Kidney (tissue), 14 donors: Measurements from ENCODE around the gene CNGA4. TPM values are rescaled to one million over a fixed set of nuclear protein-coding genes. Genes with fewer than 3 reads are reported as not detected.

Source experiments
- DNase-seq, 5 donors: peaks; one replicate each; pipeline ENCODE4 v3.0.0-alpha.2; 2013 to 2020
- FAIRE-seq: peaks from 2 replicates; lab custom pipeline; 2012; peaks lifted over from hg19 to GRCh38; lab: Jason Lieb, UNC
- H3K27ac ChIP-seq, 2 donors: one replicate each; pipeline ENCODE4 v1.7.0; 2013; ENCODE audit warnings: low read depth in 2 of 2, low read length in 2 of 2, inconsistent platforms in 1 of 2
- H3K27me3 ChIP-seq: one replicate; pipeline ENCODE4 v1.7.1; 2013; ENCODE audit warnings: low read length, inconsistent platforms; ENCODE audit not compliant: control insufficient read depth, insufficient read depth
- H3K36me3 ChIP-seq, 3 donors: one replicate each; pipeline versions ENCODE4 v1.7.0 to v1.7.1; 2013; ENCODE audit warnings: low read length in 3 of 3, control low read depth in 1 of 3, inconsistent platforms in 1 of 3; ENCODE audit not compliant: insufficient read depth in 3 of 3, control insufficient read depth in 2 of 3
- H3K4me1 ChIP-seq, 3 donors: one replicate each; pipeline versions ENCODE4 v1.7.0 to v1.7.1; 2013; ENCODE audit warnings: low read length in 3 of 3, inconsistent platforms in 1 of 3, low read depth in 1 of 3; ENCODE audit not compliant: control insufficient read depth in 2 of 3, insufficient read depth in 2 of 3
- H3K4me3 ChIP-seq, 3 donors: one replicate each; pipeline versions ENCODE4 v1.7.0 to v1.8.1; 2013; ENCODE audit warnings: low read length in 3 of 3, control low read depth in 1 of 3, inconsistent platforms in 1 of 3
- H3K9ac ChIP-seq, 3 donors: one replicate each; pipeline versions ENCODE4 v1.7.0 to v1.7.1; 2013; ENCODE audit warnings: low read length in 3 of 3, control low read depth in 1 of 3, inconsistent platforms in 1 of 3
- H3K9me3 ChIP-seq, 3 donors: one replicate each; pipeline versions ENCODE4 v1.7.0 to v1.7.1; 2013; ENCODE audit warnings: low read length in 3 of 3, control low read depth in 1 of 3, inconsistent platforms in 1 of 3; ENCODE audit not compliant: control insufficient read depth in 2 of 3, insufficient read depth in 1 of 3
- intact Hi-C: fragments of 100-400 bp; cut with DNase I; formaldehyde crosslinking; loops from one replicate; pipeline ENCODE4 v1.11.1; 2022
- polyA plus RNA-seq: library from polyadenylated mRNA; stranded (reverse); fragments of 350-450 nt; fragmentation: Illumina TruSeq; extraction: RNeasy Lipid Tissue Mini Kit (QIAGEN cat#74804); gene quantifications from one replicate; pipeline ENCODE4 v1.2.3, GENCODE V29; 2014; ENCODE audit warnings: low read depth, low replicate concordance; ENCODE audit not compliant: insufficient read depth
- total RNA-seq: library from RNA; stranded (reverse); fragmentation: NEBNext Ultra II Directional; extraction: Animal tissue kit (Norgen Biotek cat#: 25700); gene quantifications from one replicate; pipeline ENCODE4 v1.2.1, GENCODE V29; 2021
- TF ChIP-seq, protein P1 (sequence below): IDR thresholded peaks from 3 replicates; pipeline ENCODE4 v1.5.1; 2012; ENCODE audit warnings: mild to moderate bottlenecking, moderate library complexity, borderline replicate concordance; ENCODE audit not compliant: insufficient read depth; ENCODE audit errors: extremely low read depth
- donor health status: control.
- donor health status: control.
- donor health status: control.
- donor health status: control.
- donor health status: control.
- donor health status: DM: yes; HTN: yes; CAD: no.
- donor health status: Normal renal cell carcinoma (clear cell type).

The CNGA4 gene
- total and polyA plus RNA-seq, 2 donors from 2014 or later = 0.22 TPM; not detected in 1

- TF ChIP-seq, protein P1, sequence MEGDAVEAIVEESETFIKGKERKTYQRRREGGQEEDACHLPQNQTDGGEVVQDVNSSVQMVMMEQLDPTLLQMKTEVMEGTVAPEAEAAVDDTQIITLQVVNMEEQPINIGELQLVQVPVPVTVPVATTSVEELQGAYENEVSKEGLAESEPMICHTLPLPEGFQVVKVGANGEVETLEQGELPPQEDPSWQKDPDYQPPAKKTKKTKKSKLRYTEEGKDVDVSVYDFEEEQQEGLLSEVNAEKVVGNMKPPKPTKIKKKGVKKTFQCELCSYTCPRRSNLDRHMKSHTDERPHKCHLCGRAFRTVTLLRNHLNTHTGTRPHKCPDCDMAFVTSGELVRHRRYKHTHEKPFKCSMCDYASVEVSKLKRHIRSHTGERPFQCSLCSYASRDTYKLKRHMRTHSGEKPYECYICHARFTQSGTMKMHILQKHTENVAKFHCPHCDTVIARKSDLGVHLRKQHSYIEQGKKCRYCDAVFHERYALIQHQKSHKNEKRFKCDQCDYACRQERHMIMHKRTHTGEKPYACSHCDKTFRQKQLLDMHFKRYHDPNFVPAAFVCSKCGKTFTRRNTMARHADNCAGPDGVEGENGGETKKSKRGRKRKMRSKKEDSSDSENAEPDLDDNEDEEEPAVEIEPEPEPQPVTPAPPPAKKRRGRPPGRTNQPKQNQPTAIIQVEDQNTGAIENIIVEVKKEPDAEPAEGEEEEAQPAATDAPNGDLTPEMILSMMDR = no peak
- Histone ChIP-seq H3K4me3 (no peak overlapping the region), H3K27me3 (no peaks in the 10 kb centered on the region), H3K9ac (no peak overlapping the region), H3K9me3 (no peaks in the 10 kb centered on the region), H3K4me1 (peaks cover 0 to 7% (median 0%) of the 10 kb centered on the region in 3 donors), H3K27ac (no peak overlapping the region), H3K36me3 (no peaks in the 10 kb centered on the region)
- no peak for DNase-seq
- intact Hi-C loops = no loop called here
- FAIRE-seq = no peak
These were observed 1.6 kb upstream of the CNGA4 start for GRCh38 chr11:6237266-6237665.

GRCh38 chr11:6237761-6238302 lies 1.1 kb upstream of the CNGA4 start:
- FAIRE-seq (no peak), DNase-seq (no peak)
- Histone ChIP-seq H3K4me1 (peaks cover 0 to 7% (median 0%) of the 10 kb centered on the region in 3 donors), H3K9me3 (no peaks in the 10 kb centered on the region), H3K4me3 (no peak overlapping the region), H3K9ac (no peak overlapping the region), H3K27ac (no peak overlapping the region), H3K36me3 (no peaks in the 10 kb centered on the region), H3K27me3 (no peaks in the 10 kb centered on the region)
- TF ChIP-seq, protein P1 = no peak
- intact Hi-C loops = no loop called here

- no peak overlapping the region for H3K4me3 ChIP-seq
- no peak for FAIRE-seq
- DNase-seq = no peak
- no peaks in the 10 kb centered on the region for H3K4me1 ChIP-seq
- no peaks in the 10 kb centered on the region for H3K36me3 ChIP-seq
- TF ChIP-seq, protein P1 = no peak
- H3K27me3 ChIP-seq = no peaks in the 10 kb centered on the region
- no peak overlapping the region for H3K9ac ChIP-seq
- H3K9me3 ChIP-seq = no peaks in the 10 kb centered on the region
- intact Hi-C loops = no loop called here
- no peak overlapping the region for H3K27ac ChIP-seq
These were observed 1.2 kb downstream of the CNGA4 start for GRCh38 chr11:6240139-6240538.

DNA sequence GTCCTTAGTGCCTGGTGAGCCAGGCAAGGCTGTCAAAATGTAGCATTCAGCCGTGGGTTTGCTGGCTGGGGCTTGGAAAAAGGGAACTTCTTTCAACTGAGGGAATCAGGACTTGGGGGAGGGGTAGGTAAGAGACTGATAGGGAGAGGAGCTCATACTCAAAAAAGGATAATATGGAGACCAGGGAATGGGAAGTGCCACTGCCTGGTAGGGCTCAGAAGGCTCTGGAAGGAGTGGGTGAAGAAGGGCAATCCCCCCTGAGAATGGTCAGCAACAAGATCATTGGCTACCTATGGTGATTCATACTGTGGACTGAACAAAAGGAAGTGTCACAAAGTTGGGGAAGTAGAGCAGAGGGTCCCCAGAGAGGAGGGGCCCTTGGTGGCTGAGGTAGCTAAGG lies 1.9 kb downstream of the CNGA4 start:
- Histone ChIP-seq H3K9ac (no peak overlapping the region), H3K4me3 (no peak overlapping the region), H3K27me3 (no peaks in the 10 kb centered on the region), H3K27ac (no peak overlapping the region), H3K9me3 (no peaks in the 10 kb centered on the region), H3K36me3 (no peaks in the 10 kb centered on the region), H3K4me1 (no peaks in the 10 kb centered on the region)
- no peak for FAIRE-seq
- intact Hi-C loops = no loop called here
- TF ChIP-seq, protein P1 = no peak
- DNase-seq = no peak
